Epithelial cell of esophagus (primary cell): ENCODE measurements around the gene JAZF1.

Experiments
- DNase-seq: peaks from one replicate; pipeline ENCODE4 v3.0.0; 2010; ENCODE audit warnings: low read depth
- H3K4me3 ChIP-seq: 2 replicates; pipeline ENCODE4 v1.5.1; 2011; ENCODE audit warnings: mild to moderate bottlenecking, low read length, control low read depth
- TF ChIP-seq, protein P1 (sequence below): IDR thresholded peaks from 2 replicates; pipeline ENCODE4 v1.5.1; 2011; ENCODE audit warnings: low read depth, mild to moderate bottlenecking, low read length, control low read depth, inconsistent platforms; ENCODE audit not compliant: insufficient read depth; ENCODE audit errors: missing control alignments

The JAZF1 gene

GRCh38 chr7:28112467-28112866 is 68.1 kb downstream of the JAZF1 start:
- no peak for DNase-seq
- TF ChIP-seq, protein P1, sequence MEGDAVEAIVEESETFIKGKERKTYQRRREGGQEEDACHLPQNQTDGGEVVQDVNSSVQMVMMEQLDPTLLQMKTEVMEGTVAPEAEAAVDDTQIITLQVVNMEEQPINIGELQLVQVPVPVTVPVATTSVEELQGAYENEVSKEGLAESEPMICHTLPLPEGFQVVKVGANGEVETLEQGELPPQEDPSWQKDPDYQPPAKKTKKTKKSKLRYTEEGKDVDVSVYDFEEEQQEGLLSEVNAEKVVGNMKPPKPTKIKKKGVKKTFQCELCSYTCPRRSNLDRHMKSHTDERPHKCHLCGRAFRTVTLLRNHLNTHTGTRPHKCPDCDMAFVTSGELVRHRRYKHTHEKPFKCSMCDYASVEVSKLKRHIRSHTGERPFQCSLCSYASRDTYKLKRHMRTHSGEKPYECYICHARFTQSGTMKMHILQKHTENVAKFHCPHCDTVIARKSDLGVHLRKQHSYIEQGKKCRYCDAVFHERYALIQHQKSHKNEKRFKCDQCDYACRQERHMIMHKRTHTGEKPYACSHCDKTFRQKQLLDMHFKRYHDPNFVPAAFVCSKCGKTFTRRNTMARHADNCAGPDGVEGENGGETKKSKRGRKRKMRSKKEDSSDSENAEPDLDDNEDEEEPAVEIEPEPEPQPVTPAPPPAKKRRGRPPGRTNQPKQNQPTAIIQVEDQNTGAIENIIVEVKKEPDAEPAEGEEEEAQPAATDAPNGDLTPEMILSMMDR = no peak
- H3K4me3 ChIP-seq = no peak overlapping the region

DNA sequence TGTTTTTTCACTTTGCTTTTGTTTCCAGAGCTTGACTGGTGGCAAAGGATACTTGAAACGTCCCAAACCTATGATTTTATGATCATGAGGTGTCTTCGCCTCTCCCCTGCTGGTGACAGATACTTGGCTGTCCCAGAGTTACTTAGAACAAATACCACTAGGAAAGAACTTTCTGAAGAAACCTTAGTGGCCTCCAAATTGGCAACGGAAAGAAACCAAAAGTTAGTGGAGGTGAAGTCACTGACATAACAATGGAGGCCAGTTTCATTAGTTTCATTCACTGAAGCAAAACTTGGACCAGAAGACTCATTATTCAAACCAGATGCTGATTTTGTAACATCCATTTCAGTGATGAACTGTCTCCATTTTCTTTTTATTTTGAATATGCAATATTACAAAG is 68.6 kb downstream of the JAZF1 start:
- TF ChIP-seq, protein P1 = no peak
- H3K4me3 ChIP-seq = no peak overlapping the region
- DNase-seq = no peak

DNA sequence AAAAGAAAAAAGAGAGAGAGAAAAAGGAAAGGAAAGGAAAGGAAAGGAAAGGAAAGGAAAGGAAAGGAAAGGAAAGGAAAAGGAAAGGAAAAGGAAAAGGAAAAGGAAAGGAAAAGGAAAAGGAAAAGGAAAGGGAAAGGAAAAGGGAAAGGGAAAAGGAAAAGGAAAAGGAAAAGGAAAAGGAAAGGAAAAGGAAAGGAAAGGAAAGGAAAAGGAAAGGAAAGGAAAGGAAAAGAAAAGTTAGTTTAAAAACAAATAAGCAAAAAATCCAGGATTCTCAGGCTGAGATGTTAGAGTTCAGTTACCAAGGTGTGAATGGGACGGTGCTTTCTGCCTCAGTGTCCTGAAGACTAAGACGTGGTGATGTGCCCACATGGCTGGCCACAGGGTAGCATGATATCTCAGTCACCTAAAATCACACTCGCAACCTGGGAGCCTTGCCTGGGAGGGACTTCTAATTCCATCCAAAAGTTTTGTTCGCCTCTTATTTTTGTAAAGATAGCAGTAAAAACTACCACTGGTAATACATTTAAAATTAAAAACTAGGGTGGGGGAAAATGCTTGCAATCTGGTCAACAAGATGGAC is 70.1 kb downstream of the JAZF1 start:
- no peak for DNase-seq
- H3K4me3 ChIP-seq = no peak overlapping the region
- TF ChIP-seq, protein P1 = no peak

DNA sequence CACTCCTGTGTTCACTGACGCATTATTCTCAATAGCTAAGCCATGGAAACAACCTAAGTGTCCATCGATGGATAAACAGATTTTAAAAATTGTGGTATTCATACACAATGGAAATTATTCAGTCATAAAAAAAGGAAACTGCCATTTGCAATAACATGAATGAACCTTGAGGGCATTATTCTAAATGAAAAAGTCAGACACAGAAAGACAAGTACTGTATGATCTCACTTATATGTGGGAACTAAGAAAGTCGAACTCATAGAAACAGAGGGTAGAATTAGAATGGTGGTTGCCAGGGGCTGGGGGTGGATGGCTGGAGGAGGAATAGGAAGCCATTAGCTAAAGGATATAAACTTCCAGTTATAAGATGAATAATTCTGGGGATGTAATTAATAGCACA is 71.8 kb downstream of the JAZF1 start:
- DNase-seq = no peak
- TF ChIP-seq, protein P1 = no peak
- no peak overlapping the region for H3K4me3 ChIP-seq

DNA sequence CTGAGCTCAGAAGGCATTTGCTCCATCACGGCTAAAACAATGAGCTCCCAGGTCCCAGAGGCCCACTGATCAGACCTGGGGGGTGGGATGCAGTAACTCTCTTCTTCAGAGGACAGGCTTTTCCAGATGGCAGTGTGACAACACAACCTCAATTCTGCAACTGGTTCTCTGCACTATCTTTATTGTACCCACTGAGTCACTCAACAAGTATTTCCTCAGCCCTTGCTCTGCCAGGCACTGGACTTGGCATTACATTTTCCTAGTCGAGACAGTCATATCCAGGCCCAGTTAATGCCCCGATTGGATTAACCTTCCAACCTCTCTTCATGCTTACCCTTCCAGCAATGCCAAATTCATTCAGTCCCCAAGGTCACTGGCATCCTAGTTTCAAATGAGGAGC is 72.6 kb downstream of the JAZF1 start:
- peak; percentile 58 for DNase-seq
- TF ChIP-seq, protein P1 = no peak
- no peak overlapping the region for H3K4me3 ChIP-seq

DNA sequence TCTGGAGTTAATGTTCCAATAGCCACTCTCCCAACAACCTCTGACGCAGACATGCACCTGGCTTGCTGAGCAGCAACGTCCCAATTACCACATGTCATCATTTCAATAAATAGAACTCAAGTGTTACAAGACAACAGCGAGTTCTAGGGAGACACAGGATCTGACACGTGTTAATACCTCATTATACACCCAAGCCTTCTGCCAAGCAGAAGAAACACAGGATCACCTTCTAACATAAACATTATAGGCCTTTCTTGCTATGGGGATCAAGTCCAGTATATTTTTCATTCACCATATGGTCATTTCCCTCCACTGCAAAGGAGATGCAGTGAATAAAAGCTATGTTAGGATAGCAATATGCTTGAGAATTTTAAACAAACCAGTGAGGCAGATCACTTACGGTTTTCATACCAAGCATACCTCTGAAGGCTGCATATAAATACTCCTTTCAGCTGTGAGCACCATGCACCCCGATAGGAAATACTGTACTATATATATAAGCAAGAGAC is 74.2 kb downstream of the JAZF1 start:
- TF ChIP-seq, protein P1 = no peak
- DNase-seq = no peak
- no peak overlapping the region for H3K4me3 ChIP-seq

- TF ChIP-seq, protein P1 = no peak
- no peak overlapping the region for H3K4me3 ChIP-seq
- no peak for DNase-seq
Observed at GRCh38 chr7:28105234-28105633, 75.4 kb downstream of the JAZF1 start.
